ENCODE data around the gene GIMD1.

The GIMD1 gene

GRCh38 chr4:106371161-106371560 lies 2.6 kb upstream of the GIMD1 start:
- Histone ChIP-seq H3K9me3 (ENCODE audit: control insufficient read depth, low read length) (no peaks in the 10 kb centered on the region), H3K27me3 (replicated peaks; ENCODE audit: control insufficient read depth, insufficient read depth, low read length) (no peaks in the 10 kb centered on the region), H3K36me3 (ENCODE audit: control insufficient read depth, insufficient read depth, low read length, severe bottlenecking) (no peaks in the 10 kb centered on the region), H3K4me3 (ENCODE audit: low read length) (no peak overlapping the region), H3K9ac (ENCODE audit: low read length) (no peak overlapping the region), H3K4me1 (ENCODE audit: control insufficient read depth, insufficient read depth, low read length) (peaks cover 8% of the 10 kb centered on the region)
- peak; percentile 28 for DNase-seq (ENCODE audit: low read depth)

DNA sequence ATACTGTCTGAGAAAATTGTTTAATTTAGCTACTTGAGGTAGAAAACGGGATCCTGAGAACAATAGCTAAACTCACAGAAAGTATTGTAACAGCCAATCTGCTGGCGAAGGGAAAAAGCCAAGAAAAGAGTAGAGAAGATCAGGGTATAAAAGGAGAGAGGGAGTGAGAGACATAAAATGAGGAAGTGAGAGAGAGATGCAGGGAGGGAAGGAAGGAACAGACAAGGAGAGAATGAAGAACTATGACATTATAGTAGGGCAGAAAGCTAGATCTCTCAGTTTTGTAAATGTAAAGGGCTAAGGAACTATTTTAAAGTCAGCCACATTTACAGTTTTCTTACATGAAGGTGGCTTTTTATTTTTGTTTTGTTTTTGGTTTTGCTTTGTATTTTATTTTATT lies 1.6 kb upstream of the GIMD1 start:
- H3K27me3 ChIP-seq (replicated peaks; ENCODE audit: control insufficient read depth, insufficient read depth, low read length): no peaks in the 10 kb centered on the region
- H3K36me3 ChIP-seq (ENCODE audit: control insufficient read depth, insufficient read depth, low read length, severe bottlenecking): no peaks in the 10 kb centered on the region
- H3K9me3 ChIP-seq (ENCODE audit: control insufficient read depth, low read length): no peaks in the 10 kb centered on the region
- peak overlapping the region; percentile 67 for H3K9ac ChIP-seq (ENCODE audit: low read length)
- DNase-seq (ENCODE audit: low read depth): no peak
- peaks cover 17% of the 10 kb centered on the region for H3K4me1 ChIP-seq (ENCODE audit: control insufficient read depth, insufficient read depth, low read length)
- no peak overlapping the region for H3K4me3 ChIP-seq (ENCODE audit: low read length)

DNA sequence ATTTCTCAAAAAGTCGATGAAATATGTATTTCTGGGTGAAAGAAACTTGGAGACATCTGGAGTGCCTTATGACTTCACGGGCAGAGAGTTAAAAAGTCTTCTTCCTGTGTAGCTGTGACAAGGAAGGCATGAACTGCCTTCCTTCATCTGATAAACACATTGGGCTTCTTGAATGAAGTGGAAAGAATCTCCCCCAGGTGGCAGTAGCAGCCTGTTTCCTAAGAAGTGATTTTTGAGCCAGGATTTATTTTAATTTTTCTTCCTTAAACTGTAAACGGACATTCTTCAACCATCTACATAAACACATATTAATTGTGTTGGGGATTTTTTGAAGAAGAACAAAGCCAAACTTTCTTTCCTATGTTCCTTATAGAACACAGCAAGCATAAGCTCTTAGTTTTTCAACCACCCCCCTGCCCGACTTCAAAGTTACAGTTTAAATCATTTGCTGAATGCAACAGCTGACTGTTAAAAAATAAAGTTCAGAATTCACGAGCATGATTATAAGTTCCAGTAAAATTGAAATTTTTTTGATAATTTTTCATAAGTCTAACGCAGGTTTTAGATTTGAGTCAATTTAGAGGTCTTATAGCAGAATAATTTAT lies 980 bp upstream of the GIMD1 start:
- Histone ChIP-seq H3K9ac (ENCODE audit: low read length) (peak overlapping the region; percentile 67), H3K4me3 (ENCODE audit: low read length) (peak overlapping the region; percentile 68), H3K9me3 (ENCODE audit: control insufficient read depth, low read length) (no peaks in the 10 kb centered on the region), H3K27me3 (replicated peaks; ENCODE audit: control insufficient read depth, insufficient read depth, low read length) (no peaks in the 10 kb centered on the region), H3K36me3 (ENCODE audit: control insufficient read depth, insufficient read depth, low read length, severe bottlenecking) (no peaks in the 10 kb centered on the region), H3K4me1 (ENCODE audit: control insufficient read depth, insufficient read depth, low read length) (peaks cover 23% of the 10 kb centered on the region)
- peak; percentile 90 for DNase-seq (ENCODE audit: low read depth)

DNA sequence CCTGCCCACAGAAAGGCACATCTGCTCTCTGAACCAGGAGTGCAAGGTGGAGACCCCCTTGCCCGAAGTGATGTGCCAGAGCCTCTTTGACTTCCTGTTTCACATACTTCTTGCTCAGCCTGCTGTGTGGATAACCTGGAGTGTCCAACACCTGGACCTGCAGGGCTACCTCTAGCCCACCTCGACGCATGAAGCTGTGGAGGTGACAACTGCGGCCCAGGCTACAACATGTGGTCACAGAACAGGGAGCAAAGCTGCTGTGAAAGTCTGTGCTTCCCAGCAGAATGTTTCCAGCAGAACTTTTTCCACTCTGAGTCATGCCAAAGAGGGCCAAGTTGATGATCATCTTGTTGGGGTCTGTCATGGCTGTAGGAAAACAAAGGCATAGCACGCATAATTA lies 1.5 kb downstream of the GIMD1 start:
- Histone ChIP-seq H3K9me3 (ENCODE audit: control insufficient read depth, low read length) (no peaks in the 10 kb centered on the region), H3K4me1 (ENCODE audit: control insufficient read depth, insufficient read depth, low read length) (peaks cover 24% of the 10 kb centered on the region), H3K4me3 (ENCODE audit: low read length) (no peak overlapping the region), H3K36me3 (ENCODE audit: control insufficient read depth, insufficient read depth, low read length, severe bottlenecking) (no peaks in the 10 kb centered on the region), H3K9ac (ENCODE audit: low read length) (no peak overlapping the region), H3K27me3 (replicated peaks; ENCODE audit: control insufficient read depth, insufficient read depth, low read length) (no peaks in the 10 kb centered on the region)
- DNase-seq (ENCODE audit: low read depth): no peak

- Histone ChIP-seq H3K4me1 (ENCODE audit: control insufficient read depth, insufficient read depth, low read length) (peaks cover 24% of the 10 kb centered on the region), H3K36me3 (ENCODE audit: control insufficient read depth, insufficient read depth, low read length, severe bottlenecking) (no peaks in the 10 kb centered on the region), H3K27me3 (replicated peaks; ENCODE audit: control insufficient read depth, insufficient read depth, low read length) (no peaks in the 10 kb centered on the region), H3K9ac (ENCODE audit: low read length) (no peak overlapping the region), H3K4me3 (ENCODE audit: low read length) (peak overlapping the region; percentile 6), H3K9me3 (ENCODE audit: control insufficient read depth, low read length) (no peaks in the 10 kb centered on the region)
- peak; percentile 14 for DNase-seq (ENCODE audit: low read depth)
Observed at GRCh38 chr4:106366026-106366425, 2.6 kb downstream of the GIMD1 start.

GRCh38 chr4:106365613-106366012 lies 3.0 kb downstream of the GIMD1 start:
- Histone ChIP-seq H3K36me3 (ENCODE audit: control insufficient read depth, insufficient read depth, low read length, severe bottlenecking) (no peaks in the 10 kb centered on the region), H3K9ac (ENCODE audit: low read length) (peak overlapping the region; percentile 1), H3K4me1 (ENCODE audit: control insufficient read depth, insufficient read depth, low read length) (peaks cover 24% of the 10 kb centered on the region), H3K4me3 (ENCODE audit: low read length) (peak overlapping the region; percentile 6), H3K27me3 (replicated peaks; ENCODE audit: control insufficient read depth, insufficient read depth, low read length) (no peaks in the 10 kb centered on the region), H3K9me3 (ENCODE audit: control insufficient read depth, low read length) (no peaks in the 10 kb centered on the region)
- peak; percentile 90 for DNase-seq (ENCODE audit: low read depth)

GRCh38 chr4:106364282-106364681 lies 4.3 kb downstream of the GIMD1 start:
- Histone ChIP-seq H3K9me3 (ENCODE audit: control insufficient read depth, low read length) (no peaks in the 10 kb centered on the region), H3K4me3 (ENCODE audit: low read length) (no peak overlapping the region), H3K36me3 (ENCODE audit: control insufficient read depth, insufficient read depth, low read length, severe bottlenecking) (no peaks in the 10 kb centered on the region), H3K27me3 (replicated peaks; ENCODE audit: control insufficient read depth, insufficient read depth, low read length) (no peaks in the 10 kb centered on the region), H3K9ac (ENCODE audit: low read length) (no peak overlapping the region), H3K4me1 (ENCODE audit: control insufficient read depth, insufficient read depth, low read length) (peaks cover 17% of the 10 kb centered on the region)
- no peak for DNase-seq (ENCODE audit: low read depth)

DNA sequence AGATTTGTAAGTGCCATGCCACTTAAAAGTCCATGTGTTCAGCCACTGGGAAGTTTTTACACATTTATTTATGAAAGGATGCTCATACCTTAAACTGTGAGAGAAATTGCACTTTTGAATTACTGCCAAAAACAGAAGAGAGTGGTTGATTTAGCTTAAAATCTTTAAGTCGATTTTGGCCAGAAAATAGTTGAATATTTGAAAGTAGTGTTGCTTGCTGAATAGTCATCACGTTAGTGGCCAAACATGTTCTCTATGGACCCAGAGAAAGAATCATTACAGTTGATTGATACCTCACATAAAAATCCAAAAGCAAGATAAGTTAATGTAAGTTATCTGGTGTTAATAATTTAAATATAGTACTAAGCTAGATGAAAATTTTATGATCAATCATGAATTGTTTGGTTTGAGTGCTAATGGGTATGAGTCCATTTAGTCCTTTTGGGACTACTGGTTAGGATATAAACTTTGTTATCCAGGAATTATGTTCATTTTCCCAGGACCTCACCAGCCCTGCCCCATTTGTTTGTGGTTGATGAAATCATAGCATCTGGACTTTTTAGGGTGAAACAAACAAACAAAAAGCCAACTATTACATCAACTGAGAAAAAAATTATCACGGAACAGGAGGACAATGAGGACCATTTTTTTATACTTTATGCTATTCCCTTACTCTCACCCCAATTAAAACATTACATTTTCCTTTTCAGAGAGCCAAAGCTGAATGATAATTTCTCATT lies 6.3 kb downstream of the GIMD1 start:
- Histone ChIP-seq H3K36me3 (ENCODE audit: control insufficient read depth, insufficient read depth, low read length, severe bottlenecking) (no peaks in the 10 kb centered on the region), H3K4me3 (ENCODE audit: low read length) (no peak overlapping the region), H3K4me1 (ENCODE audit: control insufficient read depth, insufficient read depth, low read length) (peaks cover 17% of the 10 kb centered on the region), H3K27me3 (replicated peaks; ENCODE audit: control insufficient read depth, insufficient read depth, low read length) (no peaks in the 10 kb centered on the region), H3K9me3 (ENCODE audit: control insufficient read depth, low read length) (no peaks in the 10 kb centered on the region), H3K9ac (ENCODE audit: low read length) (no peak overlapping the region)
- no peak for DNase-seq (ENCODE audit: low read depth)

GRCh38 chr4:106358899-106359298 lies 9.7 kb downstream of the GIMD1 start:
- Histone ChIP-seq H3K4me1 (ENCODE audit: control insufficient read depth, insufficient read depth, low read length) (no peaks in the 10 kb centered on the region), H3K9me3 (ENCODE audit: control insufficient read depth, low read length) (no peaks in the 10 kb centered on the region), H3K4me3 (ENCODE audit: low read length) (no peak overlapping the region), H3K9ac (ENCODE audit: low read length) (no peak overlapping the region), H3K27me3 (replicated peaks; ENCODE audit: control insufficient read depth, insufficient read depth, low read length) (no peaks in the 10 kb centered on the region), H3K36me3 (ENCODE audit: control insufficient read depth, insufficient read depth, low read length, severe bottlenecking) (no peaks in the 10 kb centered on the region)
- DNase-seq (ENCODE audit: low read depth): peak; percentile 10

DNA sequence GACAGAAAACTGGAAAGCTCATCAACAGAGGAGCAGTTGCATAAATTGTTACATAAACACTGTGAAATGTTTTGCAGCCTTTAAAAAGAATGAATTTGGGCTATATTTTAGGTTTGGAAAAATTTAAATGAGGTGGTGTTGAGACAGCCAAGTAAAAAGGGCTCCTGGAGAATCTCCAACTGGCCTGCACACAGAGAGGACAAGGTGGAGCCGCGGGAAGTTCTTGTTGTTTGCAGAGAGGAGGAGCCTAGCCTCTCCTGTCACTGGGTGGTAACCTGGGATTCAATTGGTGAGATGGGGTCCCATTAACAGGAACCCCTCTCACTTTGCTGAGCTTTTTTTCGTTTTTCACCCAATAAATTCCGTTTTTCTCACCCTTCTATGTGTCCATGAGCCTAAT lies 13.4 kb downstream of the GIMD1 start:
- H3K9me3 ChIP-seq (ENCODE audit: control insufficient read depth, low read length): no peaks in the 10 kb centered on the region
- peaks cover 9% of the 10 kb centered on the region for H3K36me3 ChIP-seq (ENCODE audit: control insufficient read depth, insufficient read depth, low read length, severe bottlenecking)
- peak overlapping the region; percentile 63 for H3K4me3 ChIP-seq (ENCODE audit: low read length)
- H3K4me1 ChIP-seq (ENCODE audit: control insufficient read depth, insufficient read depth, low read length): peaks cover 8% of the 10 kb centered on the region
- H3K9ac ChIP-seq (ENCODE audit: low read length): no peak overlapping the region
- no peak for DNase-seq (ENCODE audit: low read depth)
- no peaks in the 10 kb centered on the region for H3K27me3 ChIP-seq (replicated peaks; ENCODE audit: control insufficient read depth, insufficient read depth, low read length)

- H3K27me3 ChIP-seq (replicated peaks; ENCODE audit: control insufficient read depth, insufficient read depth, low read length): no peaks in the 10 kb centered on the region
- H3K9ac ChIP-seq (ENCODE audit: low read length): no peak overlapping the region
- DNase-seq (ENCODE audit: low read depth): no peak
- H3K4me1 ChIP-seq (ENCODE audit: control insufficient read depth, insufficient read depth, low read length): peaks cover 8% of the 10 kb centered on the region
- H3K4me3 ChIP-seq (ENCODE audit: low read length): no peak overlapping the region
- H3K36me3 ChIP-seq (ENCODE audit: control insufficient read depth, insufficient read depth, low read length, severe bottlenecking): peaks cover 21% of the 10 kb centered on the region
- no peaks in the 10 kb centered on the region for H3K9me3 ChIP-seq (ENCODE audit: control insufficient read depth, low read length)
Observed at GRCh38 chr4:106353786-106354185, 14.8 kb downstream of the GIMD1 start.
